Loucy (cell line): ENCODE data around the gene CHDH.

Experiments
- EZH2phosphoT487 ChIP-seq: fragments of 200-600 bp; IDR thresholded peaks from 2 replicates; pipeline ENCODE4 v1.6.1; 2018; ENCODE audit warnings: antibody characterized with exemption, mild to moderate bottlenecking, moderate library complexity, borderline replicate concordance
- TF ChIP-seq, protein P1 (sequence below): fragments of 200-600 bp; sonication (generic); conservative IDR thresholded peaks from 2 replicates; pipeline ENCODE4 v1.5.1; 2014; ENCODE audit warnings: mild to moderate bottlenecking, antibody characterized with exemption, low read length

DNA sequence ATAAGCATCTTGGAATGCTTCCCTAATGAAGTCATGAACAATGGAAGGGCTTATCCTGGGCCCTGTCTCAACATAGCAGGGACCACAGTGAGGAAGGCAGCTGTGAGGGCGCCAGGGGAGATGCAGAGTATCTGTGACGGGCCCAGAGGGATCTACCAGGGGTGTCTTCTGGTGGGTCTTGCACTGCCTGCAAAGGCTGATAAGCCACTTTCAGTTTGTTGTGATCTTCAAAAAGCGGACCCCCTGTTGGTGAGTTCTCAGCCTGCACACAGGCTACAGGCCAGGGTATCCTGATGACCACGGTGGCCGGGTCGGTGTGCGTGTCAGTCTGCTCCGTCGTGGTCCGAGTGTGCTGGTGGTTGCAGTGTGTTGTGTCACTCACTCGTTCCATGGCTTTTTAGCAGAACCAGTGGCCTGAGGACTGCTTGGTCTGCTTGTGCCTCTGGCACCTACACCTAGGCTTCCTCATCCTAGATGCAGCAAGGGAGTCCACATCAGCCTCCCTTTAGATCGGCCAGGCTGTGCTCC, 46.8 kb downstream of the CHDH start:
- TF ChIP-seq, protein P1, sequence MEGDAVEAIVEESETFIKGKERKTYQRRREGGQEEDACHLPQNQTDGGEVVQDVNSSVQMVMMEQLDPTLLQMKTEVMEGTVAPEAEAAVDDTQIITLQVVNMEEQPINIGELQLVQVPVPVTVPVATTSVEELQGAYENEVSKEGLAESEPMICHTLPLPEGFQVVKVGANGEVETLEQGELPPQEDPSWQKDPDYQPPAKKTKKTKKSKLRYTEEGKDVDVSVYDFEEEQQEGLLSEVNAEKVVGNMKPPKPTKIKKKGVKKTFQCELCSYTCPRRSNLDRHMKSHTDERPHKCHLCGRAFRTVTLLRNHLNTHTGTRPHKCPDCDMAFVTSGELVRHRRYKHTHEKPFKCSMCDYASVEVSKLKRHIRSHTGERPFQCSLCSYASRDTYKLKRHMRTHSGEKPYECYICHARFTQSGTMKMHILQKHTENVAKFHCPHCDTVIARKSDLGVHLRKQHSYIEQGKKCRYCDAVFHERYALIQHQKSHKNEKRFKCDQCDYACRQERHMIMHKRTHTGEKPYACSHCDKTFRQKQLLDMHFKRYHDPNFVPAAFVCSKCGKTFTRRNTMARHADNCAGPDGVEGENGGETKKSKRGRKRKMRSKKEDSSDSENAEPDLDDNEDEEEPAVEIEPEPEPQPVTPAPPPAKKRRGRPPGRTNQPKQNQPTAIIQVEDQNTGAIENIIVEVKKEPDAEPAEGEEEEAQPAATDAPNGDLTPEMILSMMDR = no peak
- no peak for TF ChIP-seq EZH2phosphoT487
